HEK293 (cell line): ENCODE measurements around the gene CCDC3.
"Not testable (repeated sequence)": the region's sequence is repeated elsewhere in the genome, so short reads cannot be mapped to it uniquely, and the experiment has no call there.

Experiments used
- CTCF ChIA-PET: fragments of 350-600 bp; formaldehyde crosslinking; extraction: SDS; loops from one replicate; lab custom pipeline; 2021; ENCODE audit warnings: antibody characterized with exemption; lab: Yijun Ruan, JAX
- POLR2A ChIA-PET: fragments of 300-600 bp; formaldehyde crosslinking; extraction: SDS; loops from one replicate; lab custom pipeline; 2020; ENCODE audit warnings: antibody characterized with exemption, inconsistent platforms; lab: Yijun Ruan, JAX
- H3K27ac ChIP-seq: fragments of 200-500 bp; sonication (Bioruptor generic); 2 replicates; pipeline ENCODE4 v1.5.1; 2014; ENCODE audit warnings: low read depth, low read length, control low read depth, inconsistent platforms; ENCODE audit errors: extremely low read depth
- H3K36me3 ChIP-seq, 2 experiments: fragments of 200-500 bp in 1 of 2; sonication (Bioruptor generic) in 1 of 2; 1 replicate in 1 of 2; 2 replicates in 1 of 2; pipeline ENCODE4 v1.5.1; 2014 to 2017; ENCODE audit warnings: inconsistent platforms in 2 of 2, low read length in 2 of 2; ENCODE audit not compliant: control insufficient read depth in 2 of 2, insufficient read depth in 1 of 2
- H3K4me1 ChIP-seq: fragments of 200-500 bp; sonication (Bioruptor generic); 2 replicates; pipeline ENCODE4 v1.5.1; 2014; ENCODE audit warnings: mild to moderate bottlenecking, low read length, inconsistent platforms; ENCODE audit not compliant: control insufficient read depth, insufficient read depth
- H3K4me3 ChIP-seq: 2 replicates; pipeline ENCODE4 v1.5.1; 2011; ENCODE audit warnings: low read depth, mild to moderate bottlenecking, control low read depth, low read length, moderate library complexity
- H3K9me3 ChIP-seq: fragments of 200-500 bp; sonication (Bioruptor generic); 2 replicates; pipeline ENCODE4 v1.5.1; 2014; ENCODE audit warnings: low read depth, low read length, inconsistent platforms; ENCODE audit not compliant: control insufficient read depth, insufficient read depth
- SCRT2 ChIP-seq: fragments of 450-650 bp; formaldehyde crosslinking; IDR thresholded peaks from 2 replicates; pipeline ENCODE4 v1.5.1; 2016; ENCODE audit warnings: missing biosample characterization, missing genetic modification characterization
- SP3 ChIP-seq: fragments of 450-650 bp; formaldehyde crosslinking; IDR thresholded peaks from 2 replicates; pipeline ENCODE4 v1.5.1; 2016; ENCODE audit warnings: missing biosample characterization, missing genetic modification characterization
- ZNF112 ChIP-seq: fragments of 450-650 bp; formaldehyde crosslinking; IDR thresholded peaks from 2 replicates; pipeline ENCODE4 v1.5.0; 2017; ENCODE audit warnings: missing biosample characterization, missing genetic modification characterization
- ZNF146 ChIP-seq: fragments of 450-650 bp; formaldehyde crosslinking; IDR thresholded peaks from 2 replicates; pipeline ENCODE4 v1.5.1; 2016; ENCODE audit warnings: missing biosample characterization, missing genetic modification characterization
- ZNF518A ChIP-seq: fragments of 450-650 bp; formaldehyde crosslinking; conservative IDR thresholded peaks from 2 replicates; pipeline ENCODE4 v1.5.1; 2016; ENCODE audit warnings: low read depth, missing biosample characterization, missing genetic modification characterization
- ZNF521 ChIP-seq: fragments of 450-650 bp; formaldehyde crosslinking; IDR thresholded peaks from 2 replicates; pipeline ENCODE4 v1.5.1; 2017; ENCODE audit warnings: missing biosample characterization, mild to moderate bottlenecking, missing genetic modification characterization
- ZNF558 ChIP-seq: fragments of 450-650 bp; formaldehyde crosslinking; IDR thresholded peaks from 2 replicates; pipeline ENCODE4 v1.5.1; 2016; ENCODE audit warnings: missing biosample characterization, missing genetic modification characterization
- ZNF639 ChIP-seq: fragments of 450-650 bp; formaldehyde crosslinking; IDR thresholded peaks from 2 replicates; pipeline ENCODE4 v1.5.1; 2016; ENCODE audit warnings: missing biosample characterization, missing genetic modification characterization
- ZNF654 ChIP-seq: fragments of 450-650 bp; formaldehyde crosslinking; IDR thresholded peaks from 2 replicates; pipeline ENCODE4 v1.5.1; 2016; ENCODE audit warnings: low read depth, missing biosample characterization, missing genetic modification characterization
- ZNF792 ChIP-seq: fragments of 450-650 bp; formaldehyde crosslinking; IDR thresholded peaks from 2 replicates; pipeline ENCODE4 v1.5.1; 2016; ENCODE audit warnings: missing biosample characterization, missing genetic modification characterization

Gene CCDC3

GRCh38 chr10:13039761-13040160, 38.2 kb upstream of the CCDC3 start (continued):
- TF ChIP-seq SP3 (tag by site-specific recombination) (no peak), ZNF558 (tag by site-specific recombination) (no peak), ZNF112 (no peak), ZNF654 (tag by site-specific recombination) (no peak)

GRCh38 chr10:13038391-13038790, 36.9 kb upstream of the CCDC3 start:
- H3K9me3 ChIP-seq = no peaks in the 10 kb centered on the region
- no peak overlapping the region for H3K27ac ChIP-seq
- TF ChIP-seq SCRT2 (tag by site-specific recombination) = peak; percentile 22; the same call in 1 of the 2 replicates
- no peak for TF ChIP-seq ZNF654 (tag by site-specific recombination)
- no peaks in the 10 kb centered on the region for H3K4me1 ChIP-seq
- no peaks in the 10 kb centered on the region for H3K36me3 ChIP-seq
- POLR2A ChIA-PET = interaction anchor here (0.6 to 0.7 kb wide), 2 partner anchors 67 to 91 kb away, joined by 4 read pairs; no protein-coding TSS in a partner anchor
- no peak overlapping the region for H3K4me3 ChIP-seq
- CTCF ChIA-PET = interaction anchor here (1.6 kb wide), 1 partner anchor 18 kb away, joined by 6 read pairs; no protein-coding TSS in a partner anchor

GRCh38 chr10:13037832-13038231, 36.3 kb upstream of the CCDC3 start:
- no peak for TF ChIP-seq ZNF792 (tag by site-specific recombination)
- peak; percentile 97 for TF ChIP-seq ZNF146 (tag by site-specific recombination)
- Histone ChIP-seq H3K4me3 (no peak overlapping the region), H3K9me3 (no peaks in the 10 kb centered on the region), H3K36me3 (no peaks in the 10 kb centered on the region), H3K4me1 (no peaks in the 10 kb centered on the region), H3K27ac (no peak overlapping the region)
- POLR2A ChIA-PET = no interaction called here
- CTCF ChIA-PET = interaction anchor here (1.6 kb wide), 1 partner anchor 19 kb away, joined by 6 read pairs; no protein-coding TSS in a partner anchor

- H3K27ac ChIP-seq = no peak overlapping the region
- POLR2A ChIA-PET = no interaction called here
- no peak overlapping the region for H3K4me3 ChIP-seq
- no peak for TF ChIP-seq ZNF518A (tag by site-specific recombination)
- TF ChIP-seq ZNF639 (tag by site-specific recombination) = no peak
- TF ChIP-seq ZNF521 (tag by site-specific recombination) = no peak
- no peaks in the 10 kb centered on the region for H3K36me3 ChIP-seq
- H3K9me3 ChIP-seq = no peaks in the 10 kb centered on the region
- H3K4me1 ChIP-seq = no peaks in the 10 kb centered on the region
- CTCF ChIA-PET = no interaction called here
Measured at GRCh38 chr10:13036841-13037240, 35.3 kb upstream of the CCDC3 start.

- H3K9me3 ChIP-seq, H3K36me3 ChIP-seq, H3K4me1 ChIP-seq, H3K27ac ChIP-seq, H3K4me3 ChIP-seq, POLR2A ChIA-PET, CTCF ChIA-PET: not testable (repeated sequence)
Measured at GRCh38 chr10:13035731-13036130, 34.2 kb upstream of the CCDC3 start.
